GM10266 (cell line): ENCODE results near the gene GNL1.
A peak's percentile ranks its signal among the peaks of the same experiment; 100 is the strongest.

Source experiments
- DNase-seq: peaks from one replicate; pipeline ENCODE4 v3.0.0; 2012; ENCODE audit errors: extremely low spot score
- TF ChIP-seq, protein P1 (sequence below): IDR thresholded peaks from 2 replicates; pipeline ENCODE4 v1.5.1; 2012; ENCODE audit warnings: mild to moderate bottlenecking, low read depth; ENCODE audit not compliant: control insufficient read depth, insufficient read depth; ENCODE audit errors: missing control alignments

GNL1 gene

DNA sequence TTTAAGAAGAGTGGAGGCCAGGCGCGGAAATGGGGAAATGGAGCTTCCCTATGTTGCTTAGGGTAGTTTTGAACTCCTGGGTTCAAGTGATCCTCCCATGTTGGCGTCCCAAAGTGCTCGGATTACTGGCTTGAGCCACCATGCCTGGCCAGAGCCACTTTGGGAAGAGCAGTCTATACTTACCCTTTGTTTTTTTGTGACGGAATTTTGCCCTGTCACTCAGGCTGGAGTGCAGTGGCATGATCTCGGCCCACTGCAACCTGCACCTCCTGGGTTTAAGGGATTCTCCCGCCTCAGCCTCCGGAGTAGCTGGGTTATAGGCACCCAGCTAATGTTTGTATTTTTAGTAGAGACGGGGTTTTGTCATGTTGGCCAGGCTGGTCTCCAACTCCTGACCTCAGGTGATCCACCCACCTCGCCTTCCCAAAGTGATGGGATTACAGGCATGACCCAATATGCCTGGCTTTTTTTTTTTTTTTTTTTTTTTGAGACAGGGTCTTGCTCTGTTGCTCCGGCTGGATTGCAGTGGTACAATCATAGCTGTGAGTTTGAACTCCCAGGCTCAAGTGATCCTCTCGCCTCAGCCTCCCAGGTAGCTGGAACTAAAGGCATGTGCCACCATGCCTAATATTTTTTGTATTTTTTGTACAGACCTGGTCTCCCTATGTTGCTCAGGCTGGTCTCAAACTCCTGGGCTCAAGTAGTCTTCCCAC, 42.8 kb upstream of the GNL1 start:
- TF ChIP-seq, protein P1, sequence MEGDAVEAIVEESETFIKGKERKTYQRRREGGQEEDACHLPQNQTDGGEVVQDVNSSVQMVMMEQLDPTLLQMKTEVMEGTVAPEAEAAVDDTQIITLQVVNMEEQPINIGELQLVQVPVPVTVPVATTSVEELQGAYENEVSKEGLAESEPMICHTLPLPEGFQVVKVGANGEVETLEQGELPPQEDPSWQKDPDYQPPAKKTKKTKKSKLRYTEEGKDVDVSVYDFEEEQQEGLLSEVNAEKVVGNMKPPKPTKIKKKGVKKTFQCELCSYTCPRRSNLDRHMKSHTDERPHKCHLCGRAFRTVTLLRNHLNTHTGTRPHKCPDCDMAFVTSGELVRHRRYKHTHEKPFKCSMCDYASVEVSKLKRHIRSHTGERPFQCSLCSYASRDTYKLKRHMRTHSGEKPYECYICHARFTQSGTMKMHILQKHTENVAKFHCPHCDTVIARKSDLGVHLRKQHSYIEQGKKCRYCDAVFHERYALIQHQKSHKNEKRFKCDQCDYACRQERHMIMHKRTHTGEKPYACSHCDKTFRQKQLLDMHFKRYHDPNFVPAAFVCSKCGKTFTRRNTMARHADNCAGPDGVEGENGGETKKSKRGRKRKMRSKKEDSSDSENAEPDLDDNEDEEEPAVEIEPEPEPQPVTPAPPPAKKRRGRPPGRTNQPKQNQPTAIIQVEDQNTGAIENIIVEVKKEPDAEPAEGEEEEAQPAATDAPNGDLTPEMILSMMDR = no peak
- no peak for DNase-seq

DNA sequence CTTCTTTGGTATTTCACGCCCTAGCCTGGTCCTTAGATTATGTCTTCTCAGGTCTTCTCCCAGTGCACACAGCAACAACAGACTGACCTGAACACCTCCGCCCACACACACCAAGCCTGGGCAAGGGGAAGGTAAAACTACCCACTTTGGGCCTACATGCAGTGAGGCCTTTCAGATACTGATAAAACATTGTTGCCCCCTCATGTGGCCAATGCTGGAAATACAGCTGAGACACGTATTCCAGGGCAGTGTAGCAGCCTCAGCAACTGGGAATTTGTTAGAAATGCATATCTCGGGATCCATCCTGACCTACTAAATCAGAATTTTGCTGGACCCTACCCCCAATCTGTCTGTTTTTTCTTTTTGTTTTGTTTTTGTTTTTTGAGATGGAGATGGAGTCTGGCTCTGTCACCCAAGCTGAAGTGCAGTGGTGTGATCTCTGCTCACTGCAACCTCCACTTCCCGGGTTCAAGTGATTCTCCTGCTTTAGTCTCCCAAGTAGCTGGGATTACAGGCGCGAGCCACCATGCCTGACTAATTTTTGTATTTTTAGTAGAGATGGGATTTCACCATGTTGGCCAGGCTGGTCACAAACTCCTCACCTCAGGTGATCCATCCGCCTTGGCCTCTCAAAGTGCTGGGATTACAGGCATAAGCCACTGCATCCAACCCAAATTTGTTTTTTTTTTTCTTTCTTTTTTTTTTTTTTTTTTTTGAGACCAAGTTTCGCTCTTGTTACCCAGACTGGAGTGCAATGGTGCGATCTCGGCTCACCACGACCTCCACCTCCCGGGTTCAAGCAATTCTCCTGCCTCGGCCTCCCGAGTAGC, 41.2 kb upstream of the GNL1 start:
- peak; percentile 79 for DNase-seq
- TF ChIP-seq, protein P1 = peak; percentile 85

DNA sequence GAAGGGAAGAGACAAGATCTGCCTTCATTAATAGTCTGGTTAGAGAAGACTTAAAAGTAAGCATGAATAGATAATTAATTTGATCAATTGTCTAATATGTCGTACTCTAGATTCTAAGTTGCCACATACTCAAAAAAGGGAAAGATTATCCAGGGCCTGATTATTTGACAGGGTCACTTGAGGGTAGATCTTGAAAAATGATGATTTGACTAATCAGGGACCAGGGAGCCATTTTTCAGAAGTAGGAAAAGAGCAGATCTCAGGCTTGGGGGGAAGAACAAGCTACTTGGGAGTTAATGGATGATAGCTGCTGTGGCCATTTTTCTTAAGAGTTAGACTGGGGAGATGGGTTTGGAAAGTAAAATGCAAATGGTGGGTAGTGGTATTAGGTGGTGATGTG, 36.0 kb upstream of the GNL1 start:
- TF ChIP-seq, protein P1 = no peak
- DNase-seq = no peak

DNA sequence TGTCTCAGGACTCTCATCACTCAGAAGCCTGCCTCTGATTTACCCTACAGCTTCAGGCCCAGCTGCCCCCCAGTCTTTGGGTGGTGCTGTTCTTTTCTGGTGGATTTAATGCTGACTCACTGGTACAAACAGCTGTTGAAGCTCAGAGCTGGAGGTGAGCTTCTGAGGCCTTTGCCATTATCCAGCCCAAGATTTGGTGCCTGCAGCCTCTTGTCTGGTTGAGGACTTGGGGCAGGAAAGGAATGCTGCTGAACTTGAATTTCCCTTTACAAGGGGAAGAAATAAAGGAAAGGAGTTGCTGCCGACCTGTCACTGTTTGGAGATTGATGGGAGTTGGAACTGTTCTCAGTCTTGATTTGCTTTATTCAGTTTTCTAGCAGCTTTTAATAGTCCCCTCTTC, 34.7 kb upstream of the GNL1 start:
- no peak for DNase-seq
- TF ChIP-seq, protein P1 = no peak

DNA sequence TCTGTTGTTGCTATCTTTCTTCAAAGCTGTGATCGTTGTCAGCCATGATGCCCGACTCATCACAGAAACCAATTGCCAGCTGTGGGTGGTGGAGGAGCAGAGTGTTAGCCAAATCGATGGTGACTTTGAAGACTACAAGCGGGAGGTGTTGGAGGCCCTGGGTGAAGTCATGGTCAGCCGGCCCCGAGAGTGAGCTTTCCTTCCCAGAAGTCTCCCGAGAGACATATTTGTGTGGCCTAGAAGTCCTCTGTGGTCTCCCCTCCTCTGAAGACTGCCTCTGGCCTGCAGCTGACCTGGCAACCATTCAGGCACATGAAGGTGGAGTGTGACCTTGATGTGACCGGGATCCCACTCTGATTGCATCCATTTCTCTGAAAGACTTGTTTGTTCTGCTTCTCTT, 34.2 kb upstream of the GNL1 start:
- TF ChIP-seq, protein P1 = no peak
- no peak for DNase-seq

DNA sequence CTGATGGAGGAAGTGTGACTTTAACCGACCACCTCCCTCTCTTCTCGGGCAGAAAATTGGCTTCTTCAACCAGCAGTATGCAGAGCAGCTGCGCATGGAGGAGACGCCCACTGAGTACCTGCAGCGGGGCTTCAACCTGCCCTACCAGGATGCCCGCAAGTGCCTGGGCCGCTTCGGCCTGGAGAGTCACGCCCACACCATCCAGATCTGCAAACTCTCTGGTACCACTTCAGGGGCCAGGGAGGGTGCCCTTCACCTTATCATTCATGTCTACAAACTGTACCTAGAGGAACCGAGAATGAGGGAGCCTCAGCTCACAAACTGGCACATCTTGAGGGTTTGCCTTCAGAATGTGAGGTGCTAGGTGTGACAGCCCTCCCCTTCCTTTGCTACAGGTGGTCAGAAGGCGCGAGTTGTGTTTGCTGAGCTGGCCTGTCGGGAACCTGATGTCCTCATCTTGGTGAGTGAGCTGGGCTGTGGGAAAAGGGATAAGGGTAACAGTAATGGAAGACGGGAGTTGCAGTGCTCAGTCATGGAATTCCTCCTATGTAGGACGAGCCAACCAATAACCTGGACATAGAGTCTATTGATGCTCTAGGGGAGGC, 33.6 kb upstream of the GNL1 start:
- no peak for DNase-seq
- TF ChIP-seq, protein P1 = no peak

DNA sequence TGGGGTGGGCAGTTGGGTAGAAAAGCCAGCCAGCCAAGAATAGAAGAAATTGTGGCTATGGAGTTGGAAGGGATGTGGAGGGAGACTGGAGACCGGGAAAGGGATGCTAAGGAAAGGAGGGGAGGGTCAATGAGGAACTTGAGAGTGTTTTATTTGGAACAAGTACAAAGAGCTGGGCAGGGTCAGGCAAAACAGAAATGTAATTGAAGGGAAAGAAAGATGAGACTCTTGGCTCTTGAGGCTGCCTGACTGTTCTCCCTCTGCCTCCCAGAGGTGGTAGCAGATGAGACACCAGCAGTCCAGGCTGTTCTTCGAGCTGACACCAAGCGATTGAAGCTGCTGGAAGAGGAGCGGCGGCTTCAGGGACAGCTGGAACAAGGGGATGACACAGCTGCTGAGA, 27.6 kb upstream of the GNL1 start:
- no peak for DNase-seq
- TF ChIP-seq, protein P1 = no peak
